Activated B cell treated with CpG ODN at 0.5 μM for 24 hours (primary cell): ENCODE measurements around the gene SALL2. TPM values are rescaled to one million over a fixed set of nuclear protein-coding genes. Genes with fewer than 3 reads are reported as not detected.
A peak's percentile ranks its signal among the peaks of the same experiment; 100 is the strongest.

Source experiments
- ATAC-seq: fragments of 200-7000 bp; cut with Tn5 transposase; one replicate; pipeline ENCODE4 v1.10.0; 2021; ENCODE audit warnings: low read depth, mild to moderate bottlenecking, moderate library complexity
- CTCF ChIA-PET: fragments of 350-600 bp; sonication (Branson Sonifier 250); formaldehyde crosslinking; loops from one replicate; lab custom pipeline; 2021; ENCODE audit warnings: antibody characterized with exemption; lab: Charles Lee
- POLR2A ChIA-PET: fragments of 350-600 bp; sonication (Branson Sonifier 250); formaldehyde crosslinking; loops from one replicate; lab custom pipeline; 2021; ENCODE audit warnings: antibody characterized with exemption; lab: Charles Lee
- DNase-seq: peaks from one replicate; pipeline ENCODE4 v3.0.0; 2022
- H3K27ac Mint-ChIP-seq: one replicate; pipeline ENCODE4 v1.8.0; 2020; ENCODE audit warnings: mixed read lengths
- H3K27me3 Mint-ChIP-seq: one replicate; pipeline ENCODE4 v1.8.0; 2021; ENCODE audit warnings: mixed read lengths
- H3K36me3 Mint-ChIP-seq: one replicate; pipeline ENCODE4 v1.8.0; 2021; ENCODE audit warnings: low read depth, mixed read lengths
- H3K4me1 Mint-ChIP-seq: one replicate; pipeline ENCODE4 v1.8.0; 2021; ENCODE audit warnings: mixed read lengths
- H3K4me3 Mint-ChIP-seq: one replicate; pipeline ENCODE4 v1.8.0; 2020; ENCODE audit warnings: mild to moderate bottlenecking, mixed read lengths
- H3K9me3 Mint-ChIP-seq: one replicate; pipeline ENCODE4 v1.8.0; 2020; ENCODE audit warnings: mixed read lengths
- CTCF ChIP-seq: fragments of 200-600 bp; IDR thresholded peaks from one replicate; pipeline ENCODE4 v1.8.0; 2022; ENCODE audit warnings: antibody characterized with exemption, mild to moderate bottlenecking
- intact Hi-C: fragments of 100-400 bp; cut with micrococcal nuclease; formaldehyde crosslinking; loops from one replicate; pipeline ENCODE4 v1.15.1; 2024
- total RNA-seq: library from RNA; stranded (reverse); gene quantifications from 2 replicates; pipeline ENCODE4 v1.2.3, GENCODE V29; 2022

Gene SALL2
- total RNA-seq, 1 donor from 2014 or later = 0.24 TPM

GRCh38 chr14:21510735-21511657 is 15.2 kb downstream of the SALL2 start, which contains the start of gene METTL3:
TSS of gene METTL3 (minus strand) at chr14:21511340. CDS start at chr14:21511223, 117 bp downstream.
- CTCF ChIA-PET = interaction anchor here (0.9 to 4.5 kb wide), 4 partner anchors 12 to 55 kb away, joined by 3 to 15 read pairs (median 6); partner anchors contain the start of genes CHD8 and TOX4

GRCh38 chr14:21509432-21510143 is 16.6 kb downstream of the SALL2 start:
- Mint-ChIP-seq H3K36me3 (peaks cover 33% of the 10 kb centered on the region), H3K4me3 (peak overlapping the region; percentile 99), H3K4me1 (peaks cover 39% of the 10 kb centered on the region), H3K27ac (peak overlapping the region; percentile 96), H3K9me3 (no peaks in the 10 kb centered on the region), H3K27me3 (no peaks in the 10 kb centered on the region)
- ChIA-PET POLR2A (interaction anchor here (0.6 to 2.5 kb wide), 3 partner anchors 11 to 1166 kb away, joined by 3 to 9 read pairs (median 6); partner anchors contain the start of genes PARP2, RAB2B and TOX4), CTCF (interaction anchor here (4.5 kb wide), 1 partner anchor 11 kb away, joined by 15 read pairs; no protein-coding TSS in a partner anchor)
- TF ChIP-seq CTCF = no peak
- intact Hi-C loops = loop anchor here (5.0 kb wide), 2 partner anchors 48 to 827 kb away; partner anchors contain the start of gene RNASE4
- no peak for DNase-seq
- ATAC-seq = no peak

More at GRCh38 chr14:21510735-21511657, 15.2 kb downstream of the SALL2 start, which contains the start of gene METTL3:
- DNase-seq (peak; percentile 80), ATAC-seq (peak; percentile 99)
- peaks cover 29% of the 10 kb centered on the region for H3K4me1 Mint-ChIP-seq
- no peak for TF ChIP-seq CTCF
- peak within 1 kb of the TSS; percentile 99 for H3K4me3 Mint-ChIP-seq
- peaks cover 3% of the 10 kb centered on the region for H3K27me3 Mint-ChIP-seq
- intact Hi-C loops = loop anchor here (1.0 to 5.0 kb wide), 6 partner anchors 34 to 829 kb away; partner anchors contain the start of genes CHD8, RNASE4, SUPT16H and TOX4
- no peaks in the 10 kb centered on the region for H3K9me3 Mint-ChIP-seq
- H3K27ac Mint-ChIP-seq = peak within 1 kb of the TSS; percentile 96
- H3K36me3 Mint-ChIP-seq = peaks cover 28% of the 10 kb centered on the region
- POLR2A ChIA-PET = interaction anchor here (0.7 to 3.4 kb wide), 17 partner anchors 9 to 1810 kb away, joined by 3 to 35 read pairs (median 5); partner anchors contain the start of genes CHD8, PABPN1, PARP2 and RAB2B

- H3K36me3 Mint-ChIP-seq = peaks cover 57% of the 10 kb centered on the region
- DNase-seq (no peak), ATAC-seq (no peak)
- H3K27me3 Mint-ChIP-seq = no peaks in the 10 kb centered on the region
- H3K9me3 Mint-ChIP-seq = no peaks in the 10 kb centered on the region
- no peak overlapping the region for H3K4me3 Mint-ChIP-seq
- TF ChIP-seq CTCF = no peak
- POLR2A ChIA-PET = no interaction called here
- intact Hi-C loops = no loop called here
- H3K27ac Mint-ChIP-seq = no peak overlapping the region
- peaks cover 35% of the 10 kb centered on the region for H3K4me1 Mint-ChIP-seq
- CTCF ChIA-PET = no interaction called here
These were observed 19.6 kb downstream of the SALL2 start for GRCh38 chr14:21506557-21506956.

- CTCF ChIA-PET = no interaction called here
- Mint-ChIP-seq H3K27ac (no peak overlapping the region), H3K9me3 (no peaks in the 10 kb centered on the region), H3K36me3 (peaks cover 62% of the 10 kb centered on the region), H3K4me1 (peaks cover 25% of the 10 kb centered on the region), H3K4me3 (no peak overlapping the region), H3K27me3 (no peaks in the 10 kb centered on the region)
- DNase-seq (no peak), ATAC-seq (no peak)
- intact Hi-C loops = no loop called here
- POLR2A ChIA-PET = no interaction called here
- no peak for TF ChIP-seq CTCF
These were observed 21.1 kb downstream of the SALL2 start for GRCh38 chr14:21505012-21505553.
